ENCODE data around the gene PTPRK.

The PTPRK gene

DNA sequence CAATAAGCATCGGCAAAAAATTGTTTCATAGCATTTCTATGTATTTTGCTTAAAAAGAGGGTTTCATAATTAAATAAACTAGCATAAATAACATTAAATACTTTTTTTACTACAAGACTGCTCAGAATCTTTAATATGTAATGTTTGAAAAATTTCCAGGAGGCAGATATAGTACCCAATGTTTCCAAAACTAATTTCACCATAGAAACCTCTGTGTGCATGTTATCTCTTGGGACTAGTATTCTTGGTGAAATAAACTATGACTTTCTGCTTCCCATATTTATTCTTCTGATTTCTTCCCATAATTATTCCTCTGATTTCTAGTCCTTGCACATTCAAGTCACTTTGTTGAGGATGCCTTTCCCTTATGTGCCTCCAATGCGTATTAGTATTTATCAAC is 94.5 kb downstream of the PTPRK start:
- no peak for DNase-seq (ENCODE audit: low spot score)
- Histone ChIP-seq H3K27ac (replicated peaks; ENCODE audit: low read length) (no peak overlapping the region), H3K4me1 (ENCODE audit: control insufficient read depth in 2 of 2, insufficient read depth in 1 of 2, low read depth in 1 of 2, low read length in 2 of 2) (peaks cover 0 to 10% of the 10 kb centered on the region in 2 donors), H3K79me1 (ENCODE audit: low read depth, low read length) (peaks cover 2% of the 10 kb centered on the region), H3K27me3 (ENCODE audit: control insufficient read depth in 3 of 3, insufficient read depth in 3 of 3, low read depth in 1 of 3, low read length in 3 of 3) (no peaks in the 10 kb centered on the region), H2AFZ (ENCODE audit: low read length) (no peak overlapping the region), H3K23ac (ENCODE audit: low read depth, low read length, poor library complexity) (no peak overlapping the region), H3K9me3 (replicated peaks in 1 of 2; ENCODE audit: control insufficient read depth in 2 of 2, insufficient read depth in 1 of 2, low read depth in 1 of 2, low read length in 2 of 2) (peaks cover 0 to 1% of the 10 kb centered on the region in 2 donors), H3K14ac (ENCODE audit: low read length) (no peak overlapping the region), H3K4me2 (ENCODE audit: insufficient read depth, low read length, poor library complexity, severe bottlenecking) (no peak overlapping the region), H3K9ac (ENCODE audit: low read depth, low read length, poor library complexity) (no peak overlapping the region), H2BK120ac (ENCODE audit: low read depth, low read length) (no peak overlapping the region), H3K4ac (ENCODE audit: low read length) (no peak overlapping the region), H4K91ac (ENCODE audit: low read depth, low read length, poor library complexity) (no peak overlapping the region), H2BK5ac (ENCODE audit: low read length) (no peak overlapping the region), H2BK12ac (ENCODE audit: low read length) (no peak overlapping the region), H4K8ac (ENCODE audit: low read depth, low read length) (no peak overlapping the region), H2AK5ac (ENCODE audit: low read depth, low read length) (no peak overlapping the region), H3K4me3 (ENCODE audit: low read length in 2 of 2) (no peak overlapping the region), H3K18ac (ENCODE audit: low read length) (no peak overlapping the region), H2BK15ac (ENCODE audit: low read length) (no peak overlapping the region), H3K36me3 (replicated peaks in 1 of 2; ENCODE audit: control insufficient read depth in 2 of 2, insufficient read depth in 2 of 2, low read length in 2 of 2) (no peaks in the 10 kb centered on the region)
- WGBS, 2 donors (ENCODE audit: extremely low coverage in 2 of 2, insufficient read length in 2 of 2, insufficient replicate concordance in 1 of 2) = no CpG with 5 or more reads among the region's 2 CpGs

- H3K4ac ChIP-seq (ENCODE audit: low read length) = no peak overlapping the region
- no peak overlapping the region for H4K8ac ChIP-seq (ENCODE audit: low read depth, low read length)
- H3K27ac ChIP-seq (replicated peaks; ENCODE audit: low read length) = no peak overlapping the region
- no peak overlapping the region for H2BK15ac ChIP-seq (ENCODE audit: low read length)
- no peak overlapping the region for H2AFZ ChIP-seq (ENCODE audit: low read length)
- H3K4me1 ChIP-seq (ENCODE audit: control insufficient read depth in 2 of 2, insufficient read depth in 1 of 2, low read depth in 1 of 2, low read length in 2 of 2) = peaks cover 0 to 10% of the 10 kb centered on the region in 2 donors
- H3K27me3 ChIP-seq (ENCODE audit: control insufficient read depth in 3 of 3, insufficient read depth in 3 of 3, low read depth in 1 of 3, low read length in 3 of 3) = no peaks in the 10 kb centered on the region
- no peak overlapping the region for H4K91ac ChIP-seq (ENCODE audit: low read depth, low read length, poor library complexity)
- H3K9me3 ChIP-seq (replicated peaks in 1 of 2; ENCODE audit: control insufficient read depth in 2 of 2, insufficient read depth in 1 of 2, low read depth in 1 of 2, low read length in 2 of 2) = peaks cover 0 to 20% of the 10 kb centered on the region in 2 donors
- peaks cover 2% of the 10 kb centered on the region for H3K79me1 ChIP-seq (ENCODE audit: low read depth, low read length)
- no peak overlapping the region for H2BK5ac ChIP-seq (ENCODE audit: low read length)
- H2BK12ac ChIP-seq (ENCODE audit: low read length) = no peak overlapping the region
- H3K4me2 ChIP-seq (ENCODE audit: insufficient read depth, low read length, poor library complexity, severe bottlenecking) = no peak overlapping the region
- no peak overlapping the region for H2BK120ac ChIP-seq (ENCODE audit: low read depth, low read length)
- H3K14ac ChIP-seq (ENCODE audit: low read length) = no peak overlapping the region
- no peak overlapping the region for H3K18ac ChIP-seq (ENCODE audit: low read length)
- H3K23ac ChIP-seq (ENCODE audit: low read depth, low read length, poor library complexity) = no peak overlapping the region
- WGBS, 2 donors (ENCODE audit: extremely low coverage in 2 of 2, insufficient read length in 2 of 2, insufficient replicate concordance in 1 of 2) = no CpG with 5 or more reads among the region's 1 CpG
- H3K36me3 ChIP-seq (replicated peaks in 1 of 2; ENCODE audit: control insufficient read depth in 2 of 2, insufficient read depth in 2 of 2, low read length in 2 of 2) = no peaks in the 10 kb centered on the region
- no peak overlapping the region for H2AK5ac ChIP-seq (ENCODE audit: low read depth, low read length)
- no peak overlapping the region for H3K4me3 ChIP-seq (ENCODE audit: low read length in 2 of 2)
- no peak overlapping the region for H3K9ac ChIP-seq (ENCODE audit: low read depth, low read length, poor library complexity)
- DNase-seq (ENCODE audit: low spot score) = no peak
Measured at GRCh38 chr6:128422871-128423270, 97.5 kb downstream of the PTPRK start.

GRCh38 chr6:128422200-128422599 is 98.2 kb downstream of the PTPRK start:
- no peak overlapping the region for H2BK15ac ChIP-seq (ENCODE audit: low read length)
- no peak for DNase-seq (ENCODE audit: low spot score)
- no peak overlapping the region for H2BK5ac ChIP-seq (ENCODE audit: low read length)
- peaks cover 0 to 10% of the 10 kb centered on the region in 2 donors for H3K4me1 ChIP-seq (ENCODE audit: control insufficient read depth in 2 of 2, insufficient read depth in 1 of 2, low read depth in 1 of 2, low read length in 2 of 2)
- no peak overlapping the region for H2BK12ac ChIP-seq (ENCODE audit: low read length)
- H3K79me1 ChIP-seq (ENCODE audit: low read depth, low read length) = peaks cover under 1% of the 10 kb centered on the region
- no peak overlapping the region for H3K4me2 ChIP-seq (ENCODE audit: insufficient read depth, low read length, poor library complexity, severe bottlenecking)
- no peak overlapping the region for H3K4ac ChIP-seq (ENCODE audit: low read length)
- no peak overlapping the region for H4K91ac ChIP-seq (ENCODE audit: low read depth, low read length, poor library complexity)
- H3K36me3 ChIP-seq (replicated peaks in 1 of 2; ENCODE audit: control insufficient read depth in 2 of 2, insufficient read depth in 2 of 2, low read length in 2 of 2) = no peaks in the 10 kb centered on the region
- H3K9me3 ChIP-seq (replicated peaks in 1 of 2; ENCODE audit: control insufficient read depth in 2 of 2, insufficient read depth in 1 of 2, low read depth in 1 of 2, low read length in 2 of 2) = peaks cover 0 to 20% of the 10 kb centered on the region in 2 donors
- no peak overlapping the region for H3K4me3 ChIP-seq (ENCODE audit: low read length in 2 of 2)
- no peak overlapping the region for H2BK120ac ChIP-seq (ENCODE audit: low read depth, low read length)
- H3K14ac ChIP-seq (ENCODE audit: low read length) = no peak overlapping the region
- H3K27ac ChIP-seq (replicated peaks; ENCODE audit: low read length) = no peak overlapping the region
- no peak overlapping the region for H2AK5ac ChIP-seq (ENCODE audit: low read depth, low read length)
- no peak overlapping the region for H3K23ac ChIP-seq (ENCODE audit: low read depth, low read length, poor library complexity)
- H2AFZ ChIP-seq (ENCODE audit: low read length) = no peak overlapping the region
- no peaks in the 10 kb centered on the region for H3K27me3 ChIP-seq (ENCODE audit: control insufficient read depth in 3 of 3, insufficient read depth in 3 of 3, low read depth in 1 of 3, low read length in 3 of 3)
- no peak overlapping the region for H3K18ac ChIP-seq (ENCODE audit: low read length)
- no peak overlapping the region for H4K8ac ChIP-seq (ENCODE audit: low read depth, low read length)
- H3K9ac ChIP-seq (ENCODE audit: low read depth, low read length, poor library complexity) = no peak overlapping the region

- Histone ChIP-seq H3K27me3 (ENCODE audit: control insufficient read depth in 3 of 3, insufficient read depth in 3 of 3, low read depth in 1 of 3, low read length in 3 of 3) (no peaks in the 10 kb centered on the region), H2BK120ac (ENCODE audit: low read depth, low read length) (no peak overlapping the region), H3K23ac (ENCODE audit: low read depth, low read length, poor library complexity) (no peak overlapping the region), H3K4me2 (ENCODE audit: insufficient read depth, low read length, poor library complexity, severe bottlenecking) (no peak overlapping the region), H3K36me3 (replicated peaks in 1 of 2; ENCODE audit: control insufficient read depth in 2 of 2, insufficient read depth in 2 of 2, low read length in 2 of 2) (no peaks in the 10 kb centered on the region), H2BK15ac (ENCODE audit: low read length) (no peak overlapping the region), H3K9me3 (replicated peaks in 1 of 2; ENCODE audit: control insufficient read depth in 2 of 2, insufficient read depth in 1 of 2, low read depth in 1 of 2, low read length in 2 of 2) (peaks cover 0 to 20% of the 10 kb centered on the region in 2 donors), H4K91ac (ENCODE audit: low read depth, low read length, poor library complexity) (no peak overlapping the region), H3K9ac (ENCODE audit: low read depth, low read length, poor library complexity) (no peak overlapping the region), H3K4me1 (ENCODE audit: control insufficient read depth in 2 of 2, insufficient read depth in 1 of 2, low read depth in 1 of 2, low read length in 2 of 2) (peaks cover 0 to 10% of the 10 kb centered on the region in 2 donors), H2BK5ac (ENCODE audit: low read length) (no peak overlapping the region), H3K14ac (ENCODE audit: low read length) (no peak overlapping the region), H2AK5ac (ENCODE audit: low read depth, low read length) (no peak overlapping the region), H3K4ac (ENCODE audit: low read length) (no peak overlapping the region), H3K27ac (replicated peaks; ENCODE audit: low read length) (no peak overlapping the region), H2AFZ (ENCODE audit: low read length) (no peak overlapping the region), H3K18ac (ENCODE audit: low read length) (no peak overlapping the region), H3K79me1 (ENCODE audit: low read depth, low read length) (no peaks in the 10 kb centered on the region), H3K4me3 (ENCODE audit: low read length in 2 of 2) (no peak overlapping the region), H4K8ac (ENCODE audit: low read depth, low read length) (no peak overlapping the region), H2BK12ac (ENCODE audit: low read length) (no peak overlapping the region)
- DNase-seq (ENCODE audit: low spot score) = no peak
- no CpG with 5 or more reads among the region's 3 CpGs for WGBS, 2 donors (ENCODE audit: extremely low coverage in 2 of 2, insufficient read length in 2 of 2, insufficient replicate concordance in 1 of 2)
Measured at GRCh38 chr6:128421788-128422187, 98.6 kb downstream of the PTPRK start.
